ENCODE results near the gene CTCF.

The CTCF gene

GRCh38 chr16:67667817-67668494 lies 105.6 kb downstream of the CTCF start:
- Histone ChIP-seq H3K4me2 (ENCODE audit: low read depth, low read length, poor library complexity, severe bottlenecking) (peak overlapping the region; percentile 79), H3K4me1 (ENCODE audit: insufficient read depth, low read length, poor library complexity, severe bottlenecking) (peaks cover 18% of the 10 kb centered on the region), H3K4me3 (ENCODE audit: low read length, poor library complexity, severe bottlenecking) (peak overlapping the region; percentile 75), H3K36me3 (ENCODE audit: insufficient read depth, low read length) (no peaks in the 10 kb centered on the region), H4K20me1 (ENCODE audit: insufficient read depth, low read length, poor library complexity, severe bottlenecking) (no peaks in the 10 kb centered on the region), H3K9me3 (ENCODE audit: insufficient read depth, low read depth, low read length) (no peaks in the 10 kb centered on the region), H3K9ac (ENCODE audit: low read depth, low read length, poor library complexity, severe bottlenecking) (peak overlapping the region; percentile 65), H3F3A (ENCODE audit: low read depth) (no peaks in the 10 kb centered on the region), H3K79me2 (ENCODE audit: insufficient read depth, low read length) (no peaks in the 10 kb centered on the region), H3K9me2 (replicated peaks; ENCODE audit: low read depth, low read length) (no peaks in the 10 kb centered on the region), H2AFZ (ENCODE audit: low read length) (0 out of 2 replicates have a peak overlapping the region, but pooled peaks have one; percentile 42), H3K27me3 (ENCODE audit: insufficient read depth, low read length, poor library complexity, severe bottlenecking) (no peaks in the 10 kb centered on the region)
- TF ChIP-seq CTCF (conservative IDR thresholded peaks at IDR 0.05; ENCODE audit: low read length) = peak; percentile 84
- no peak for TF ChIP-seq EZH2phosphoT487 (IDR thresholded peaks at IDR 0.05; ENCODE audit: borderline replicate concordance)

- H3K9ac ChIP-seq (ENCODE audit: low read depth, low read length, poor library complexity, severe bottlenecking) = peak overlapping the region; percentile 28
Observed at GRCh38 chr16:67668495-67669157, 106.3 kb downstream of the CTCF start.

GRCh38 chr16:67669499-67670101 lies 107.3 kb downstream of the CTCF start:
- Histone ChIP-seq H3K4me2 (ENCODE audit: low read depth, low read length, poor library complexity, severe bottlenecking) (no peak overlapping the region), H3K36me3 (ENCODE audit: insufficient read depth, low read length) (no peaks in the 10 kb centered on the region), H4K20me1 (ENCODE audit: insufficient read depth, low read length, poor library complexity, severe bottlenecking) (no peaks in the 10 kb centered on the region), H3K9me2 (replicated peaks; ENCODE audit: low read depth, low read length) (no peaks in the 10 kb centered on the region), H3K9ac (ENCODE audit: low read depth, low read length, poor library complexity, severe bottlenecking) (no peak overlapping the region), H3F3A (ENCODE audit: low read depth) (no peaks in the 10 kb centered on the region), H3K4me3 (ENCODE audit: low read length, poor library complexity, severe bottlenecking) (no peak overlapping the region), H3K4me1 (ENCODE audit: insufficient read depth, low read length, poor library complexity, severe bottlenecking) (peaks cover 18% of the 10 kb centered on the region), H3K79me2 (ENCODE audit: insufficient read depth, low read length) (no peaks in the 10 kb centered on the region), H2AFZ (ENCODE audit: low read length) (no peak overlapping the region), H3K9me3 (ENCODE audit: insufficient read depth, low read depth, low read length) (no peaks in the 10 kb centered on the region), H3K27me3 (ENCODE audit: insufficient read depth, low read length, poor library complexity, severe bottlenecking) (no peaks in the 10 kb centered on the region)
- no peak for TF ChIP-seq CTCF (conservative IDR thresholded peaks at IDR 0.05; ENCODE audit: low read length)
- TF ChIP-seq EZH2phosphoT487 (IDR thresholded peaks at IDR 0.05; ENCODE audit: borderline replicate concordance) = no peak

More at GRCh38 chr16:67668495-67669157, 106.3 kb downstream of the CTCF start:
- Histone ChIP-seq H3K36me3 (ENCODE audit: insufficient read depth, low read length) (no peaks in the 10 kb centered on the region), H3K4me1 (ENCODE audit: insufficient read depth, low read length, poor library complexity, severe bottlenecking) (peaks cover 18% of the 10 kb centered on the region), H3K79me2 (ENCODE audit: insufficient read depth, low read length) (no peaks in the 10 kb centered on the region), H3K9me2 (replicated peaks; ENCODE audit: low read depth, low read length) (no peaks in the 10 kb centered on the region), H3K4me3 (ENCODE audit: low read length, poor library complexity, severe bottlenecking) (no peak overlapping the region), H3K9me3 (ENCODE audit: insufficient read depth, low read depth, low read length) (no peaks in the 10 kb centered on the region), H2AFZ (ENCODE audit: low read length) (no peak overlapping the region), H4K20me1 (ENCODE audit: insufficient read depth, low read length, poor library complexity, severe bottlenecking) (no peaks in the 10 kb centered on the region), H3K27me3 (ENCODE audit: insufficient read depth, low read length, poor library complexity, severe bottlenecking) (no peaks in the 10 kb centered on the region), H3F3A (ENCODE audit: low read depth) (no peaks in the 10 kb centered on the region), H3K4me2 (ENCODE audit: low read depth, low read length, poor library complexity, severe bottlenecking) (peak overlapping the region; percentile 41)
- TF ChIP-seq EZH2phosphoT487 (IDR thresholded peaks at IDR 0.05; ENCODE audit: borderline replicate concordance) (no peak), CTCF (conservative IDR thresholded peaks at IDR 0.05; ENCODE audit: low read length) (no peak; the same call in 1 of the 2 replicates)
